ENCODE measurements around the gene ATXN10.

The ATXN10 gene

GRCh38 chr22:45870011-45870410, 198.4 kb downstream of the ATXN10 start:
- no peak overlapping the region for H3K4me3 ChIP-seq (ENCODE audit: control insufficient read depth, low read depth, low read length)
- TF ChIP-seq, protein P1, sequence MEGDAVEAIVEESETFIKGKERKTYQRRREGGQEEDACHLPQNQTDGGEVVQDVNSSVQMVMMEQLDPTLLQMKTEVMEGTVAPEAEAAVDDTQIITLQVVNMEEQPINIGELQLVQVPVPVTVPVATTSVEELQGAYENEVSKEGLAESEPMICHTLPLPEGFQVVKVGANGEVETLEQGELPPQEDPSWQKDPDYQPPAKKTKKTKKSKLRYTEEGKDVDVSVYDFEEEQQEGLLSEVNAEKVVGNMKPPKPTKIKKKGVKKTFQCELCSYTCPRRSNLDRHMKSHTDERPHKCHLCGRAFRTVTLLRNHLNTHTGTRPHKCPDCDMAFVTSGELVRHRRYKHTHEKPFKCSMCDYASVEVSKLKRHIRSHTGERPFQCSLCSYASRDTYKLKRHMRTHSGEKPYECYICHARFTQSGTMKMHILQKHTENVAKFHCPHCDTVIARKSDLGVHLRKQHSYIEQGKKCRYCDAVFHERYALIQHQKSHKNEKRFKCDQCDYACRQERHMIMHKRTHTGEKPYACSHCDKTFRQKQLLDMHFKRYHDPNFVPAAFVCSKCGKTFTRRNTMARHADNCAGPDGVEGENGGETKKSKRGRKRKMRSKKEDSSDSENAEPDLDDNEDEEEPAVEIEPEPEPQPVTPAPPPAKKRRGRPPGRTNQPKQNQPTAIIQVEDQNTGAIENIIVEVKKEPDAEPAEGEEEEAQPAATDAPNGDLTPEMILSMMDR (conservative IDR thresholded peaks at IDR 0.05; ENCODE audit: control insufficient read depth, insufficient read depth, low read depth, low read length), result no peak
- no peak for DNase-seq (ENCODE audit: low read depth)

GRCh38 chr22:45871721-45872120, 200.1 kb downstream of the ATXN10 start:
- H3K4me3 ChIP-seq (ENCODE audit: control insufficient read depth, low read depth, low read length), result no peak overlapping the region
- TF ChIP-seq, protein P1 (conservative IDR thresholded peaks at IDR 0.05; ENCODE audit: control insufficient read depth, insufficient read depth, low read depth, low read length), result no peak
- DNase-seq (ENCODE audit: low read depth), result no peak

- H3K4me3 ChIP-seq (ENCODE audit: control insufficient read depth, low read depth, low read length), result no peak overlapping the region
- TF ChIP-seq, protein P1 (conservative IDR thresholded peaks at IDR 0.05; ENCODE audit: control insufficient read depth, insufficient read depth, low read depth, low read length), result no peak
Observed at GRCh38 chr22:45872659-45873263, 201.1 kb downstream of the ATXN10 start.

GRCh38 chr22:45876136-45877035, 204.8 kb downstream of the ATXN10 start:
- TF ChIP-seq, protein P1 (conservative IDR thresholded peaks at IDR 0.05; ENCODE audit: control insufficient read depth, insufficient read depth, low read depth, low read length), result no peak
- no peak overlapping the region for H3K4me3 ChIP-seq (ENCODE audit: control insufficient read depth, low read depth, low read length)
- no peak for DNase-seq (ENCODE audit: low read depth)

More at GRCh38 chr22:45872659-45873263, 201.1 kb downstream of the ATXN10 start:
- DNase-seq (ENCODE audit: low read depth), result no peak

- no peak for DNase-seq (ENCODE audit: low read depth)
- TF ChIP-seq, protein P1 (conservative IDR thresholded peaks at IDR 0.05; ENCODE audit: control insufficient read depth, insufficient read depth, low read depth, low read length), result no peak
- H3K4me3 ChIP-seq (ENCODE audit: control insufficient read depth, low read depth, low read length), result no peak overlapping the region
Observed at GRCh38 chr22:45877036-45877380, 205.4 kb downstream of the ATXN10 start.

DNA sequence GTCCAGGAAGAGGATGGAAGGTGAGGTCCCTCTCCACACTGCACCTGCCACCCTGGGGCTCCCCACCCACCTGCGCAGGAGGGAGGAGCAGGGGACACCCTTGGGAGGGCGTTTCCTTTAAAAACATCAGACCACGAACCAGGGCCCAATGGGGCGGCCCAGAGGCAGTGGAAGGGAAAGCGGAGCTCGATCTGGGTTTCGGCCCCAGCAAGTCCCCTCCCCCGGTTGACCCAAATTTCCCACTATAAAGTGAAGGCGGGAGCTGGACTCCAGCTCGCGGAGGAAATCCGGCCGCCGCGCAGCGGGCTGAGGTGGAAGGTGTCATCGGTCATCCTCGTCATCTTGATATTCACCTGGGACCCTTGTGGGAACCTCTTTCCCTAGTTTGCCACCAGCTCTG, 206.0 kb downstream of the ATXN10 start:
- TF ChIP-seq, protein P1 (conservative IDR thresholded peaks at IDR 0.05; ENCODE audit: control insufficient read depth, insufficient read depth, low read depth, low read length), result no peak
- DNase-seq (ENCODE audit: low read depth), result no peak
- no peak overlapping the region for H3K4me3 ChIP-seq (ENCODE audit: control insufficient read depth, low read depth, low read length)

All from fibroblast of mammary gland (primary cell).